Hepatocyte (in vitro differentiated cells): ENCODE results near the gene APRT.

Experiments used
- CTCF ChIP-seq: fragments of 200-600 bp; sonication (generic); IDR thresholded peaks from 2 replicates; pipeline ENCODE4 v1.5.1; 2016; ENCODE audit warnings: antibody characterized with exemption, mild to moderate bottlenecking; ENCODE audit not compliant: poor library complexity
- EZH2 ChIP-seq: fragments of 200-600 bp; sonication (generic); IDR thresholded peaks from 2 replicates; pipeline ENCODE4 v1.6.1; 2016; ENCODE audit warnings: antibody characterized with exemption, mild to moderate bottlenecking, borderline replicate concordance
- EZH2phosphoT487 ChIP-seq: fragments of 200-600 bp; sonication (generic); IDR thresholded peaks from one replicate; pipeline ENCODE4 v1.6.1; 2018; ENCODE audit warnings: antibody characterized with exemption, mild to moderate bottlenecking, low read depth, moderate library complexity; ENCODE audit not compliant: unreplicated experiment, severe bottlenecking

GRCh38 chr16:88763502-88764053, 48.1 kb downstream of the APRT start:
- TF ChIP-seq CTCF (peak; percentile 9), EZH2 (no peak), EZH2phosphoT487 (no peak)
